HUES64 (cell line): ENCODE results near the gene TBL1XR1.

Source experiments
- H3K27ac ChIP-seq: 2 replicates; pipeline ENCODE4 v1.7.0; 2013; ENCODE audit warnings: low read depth, low read length, inconsistent platforms
- H3K27me3 ChIP-seq: 2 replicates; pipeline ENCODE4 v1.6.1; 2013; ENCODE audit warnings: mild to moderate bottlenecking, low read length; ENCODE audit not compliant: insufficient read depth
- H3K36me3 ChIP-seq: 2 replicates; pipeline ENCODE4 v1.6.1; 2013; ENCODE audit warnings: mild to moderate bottlenecking, low read length; ENCODE audit not compliant: insufficient read depth
- H3K4me1 ChIP-seq: 2 replicates; pipeline ENCODE4 v1.6.1; 2013; ENCODE audit warnings: mild to moderate bottlenecking, low read length, moderate library complexity; ENCODE audit not compliant: insufficient read depth
- H3K4me3 ChIP-seq: 2 replicates; pipeline ENCODE4 v1.5.1; 2013; ENCODE audit warnings: mild to moderate bottlenecking, low read length, moderate library complexity
- H3K9ac ChIP-seq: 2 replicates; pipeline ENCODE4 v1.6.1; 2013; ENCODE audit warnings: mild to moderate bottlenecking, low read depth, low read length
- H3K9me3 ChIP-seq: 2 replicates; pipeline ENCODE4 v1.6.1; 2013; ENCODE audit warnings: low read depth, low read length; ENCODE audit not compliant: insufficient read depth
- WGBS: fragments of 150-250, 120-280 bp; methylation state at CpG from one replicate; pipeline ENCODE4 v1.1.7; 2013; ENCODE audit warnings: missing lambda C conversion rate; 5-methylcytosine and 5-hydroxymethylcytosine counted together

TBL1XR1 gene

GRCh38 chr3:177105623-177106022, 91.7 kb downstream of the TBL1XR1 start:
- Histone ChIP-seq H3K36me3 (no peaks in the 10 kb centered on the region), H3K4me3 (no peak overlapping the region)

DNA sequence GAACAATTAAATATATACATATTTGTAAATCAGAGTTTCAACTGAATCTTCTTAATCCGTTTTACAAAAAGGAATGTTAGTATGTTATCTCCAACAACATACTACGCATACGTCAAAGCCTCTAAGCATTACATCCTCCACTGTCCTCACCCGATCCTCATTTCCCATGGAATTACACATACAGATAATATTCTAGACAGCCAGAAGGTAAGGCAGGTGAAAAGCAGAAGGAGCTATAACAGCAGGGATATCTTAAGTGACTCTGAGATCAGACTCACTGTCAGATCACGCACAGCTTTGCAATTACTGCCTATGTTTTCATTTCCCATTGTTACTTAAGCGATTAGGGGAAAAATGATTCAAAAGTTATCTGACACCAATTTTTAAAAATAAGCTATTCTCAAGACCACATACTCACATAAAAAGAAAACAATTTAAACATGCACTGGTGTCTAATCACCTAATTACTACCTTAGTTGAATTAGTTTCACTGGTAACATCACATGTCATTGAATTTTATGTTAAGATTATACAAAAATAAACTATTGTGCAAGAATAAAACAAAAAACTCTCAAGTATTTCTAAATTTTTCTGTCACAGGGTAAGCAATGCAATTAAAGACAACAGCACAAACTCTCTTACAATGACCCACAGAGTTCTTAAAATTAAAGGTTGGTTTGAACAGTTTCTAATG, 92.8 kb downstream of the TBL1XR1 start:
- 90% methylated on average over 6 of the region's 6 CpGs for WGBS
- peaks cover 67% of the 10 kb centered on the region for H3K4me1 ChIP-seq

More at GRCh38 chr3:177105623-177106022, 91.7 kb downstream of the TBL1XR1 start:
- Histone ChIP-seq H3K4me1 (peaks cover 79% of the 10 kb centered on the region), H3K9me3 (no peaks in the 10 kb centered on the region), H3K9ac (no peak overlapping the region), H3K27ac (no peak overlapping the region), H3K27me3 (no peaks in the 10 kb centered on the region)
- WGBS, result 89% methylated on average over 1 of the region's 4 CpGs

GRCh38 chr3:177102553-177102952, 94.7 kb downstream of the TBL1XR1 start:
- Histone ChIP-seq H3K9me3 (no peaks in the 10 kb centered on the region), H3K4me3 (no peak overlapping the region)
- 83% methylated on average over 3 of the region's 3 CpGs for WGBS

More for the DNA sequence above, 92.8 kb downstream of the TBL1XR1 start:
- no peaks in the 10 kb centered on the region for H3K27me3 ChIP-seq
- no peak overlapping the region for H3K9ac ChIP-seq
- no peak overlapping the region for H3K4me3 ChIP-seq
- H3K36me3 ChIP-seq, result no peaks in the 10 kb centered on the region
- no peak overlapping the region for H3K27ac ChIP-seq
- H3K9me3 ChIP-seq, result no peaks in the 10 kb centered on the region

GRCh38 chr3:177098551-177098950, 98.7 kb downstream of the TBL1XR1 start:
- H3K36me3 ChIP-seq, result peaks cover 9% of the 10 kb centered on the region; the same call in 1 of the 2 replicates

More at GRCh38 chr3:177102553-177102952, 94.7 kb downstream of the TBL1XR1 start:
- Histone ChIP-seq H3K27me3 (no peaks in the 10 kb centered on the region), H3K4me1 (peaks cover 52% of the 10 kb centered on the region), H3K36me3 (no peaks in the 10 kb centered on the region), H3K9ac (no peak overlapping the region), H3K27ac (no peak overlapping the region)

DNA sequence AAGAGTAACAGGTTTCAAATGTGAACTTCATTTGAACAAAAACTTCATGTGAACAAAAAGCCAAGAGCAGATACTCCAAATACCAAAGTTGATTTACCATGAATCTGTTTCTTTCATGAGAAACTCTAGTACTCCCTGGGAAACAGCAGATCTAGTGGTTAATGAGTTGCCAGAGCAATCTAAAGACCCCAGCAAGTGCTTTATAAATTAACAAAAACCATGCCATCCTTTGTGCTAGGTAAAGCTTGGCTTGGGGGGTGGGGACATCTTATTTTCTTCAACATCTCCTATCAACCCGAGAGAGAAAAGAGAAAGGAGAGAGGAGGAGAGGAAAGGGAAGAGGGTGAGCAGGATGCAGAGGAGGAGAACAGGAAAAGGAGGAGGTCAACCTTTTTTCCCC, 100.7 kb downstream of the TBL1XR1 start:
- Histone ChIP-seq H3K4me1 (peaks cover 16% of the 10 kb centered on the region), H3K4me3 (no peak overlapping the region), H3K36me3 (peaks cover 16% of the 10 kb centered on the region; the same call in 1 of the 2 replicates), H3K27ac (no peak overlapping the region), H3K27me3 (no peaks in the 10 kb centered on the region), H3K9ac (no peak overlapping the region), H3K9me3 (peaks cover 11% of the 10 kb centered on the region; the same call in 1 of the 2 replicates)
- no CpG with 5 or more reads among the region's 1 CpG for WGBS

More at GRCh38 chr3:177098551-177098950, 98.7 kb downstream of the TBL1XR1 start:
- peaks cover 32% of the 10 kb centered on the region for H3K4me1 ChIP-seq
- peaks cover 11% of the 10 kb centered on the region; the same call in 1 of the 2 replicates for H3K9me3 ChIP-seq
- no peak overlapping the region for H3K27ac ChIP-seq
- H3K4me3 ChIP-seq, result no peak overlapping the region
- 97% methylated on average over 1 of the region's 2 CpGs for WGBS
- H3K9ac ChIP-seq, result no peak overlapping the region
- no peaks in the 10 kb centered on the region for H3K27me3 ChIP-seq

- H3K27ac ChIP-seq, result no peak overlapping the region
- H3K4me1 ChIP-seq, result peaks cover 30% of the 10 kb centered on the region
- H3K9ac ChIP-seq, result no peak overlapping the region
- peaks cover 11% of the 10 kb centered on the region; the same call in 1 of the 2 replicates for H3K9me3 ChIP-seq
- peaks cover 16% of the 10 kb centered on the region; the same call in 1 of the 2 replicates for H3K36me3 ChIP-seq
- no peak overlapping the region for H3K4me3 ChIP-seq
- H3K27me3 ChIP-seq, result no peaks in the 10 kb centered on the region
Measured at GRCh38 chr3:177093966-177094365, 103.3 kb downstream of the TBL1XR1 start.

DNA sequence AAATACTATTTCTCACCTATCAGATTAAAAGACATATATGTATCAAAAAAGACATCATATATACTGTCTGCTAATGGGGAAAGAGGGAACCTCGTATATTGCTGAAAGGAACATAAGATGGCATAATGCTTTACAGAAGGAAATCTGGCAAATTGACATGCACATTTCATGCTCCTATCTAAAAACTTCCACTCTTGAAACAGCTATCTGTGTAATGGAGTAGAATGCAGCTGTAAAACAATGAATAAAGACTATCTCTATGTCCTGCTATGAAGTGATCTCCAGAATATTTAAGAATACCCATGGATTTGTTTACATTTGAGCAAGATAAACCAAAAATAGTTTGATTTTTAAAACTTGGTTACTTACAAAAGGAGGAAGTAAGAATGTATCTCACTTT, 107.4 kb downstream of the TBL1XR1 start:
- Histone ChIP-seq H3K9ac (no peak overlapping the region), H3K4me3 (no peak overlapping the region), H3K4me1 (peaks cover 41% of the 10 kb centered on the region), H3K9me3 (0 out of 2 replicates have a peak, but pooled peaks cover 7% of the 10 kb centered on the region), H3K36me3 (peaks cover 17% of the 10 kb centered on the region; the same call in 1 of the 2 replicates), H3K27me3 (no peaks in the 10 kb centered on the region), H3K27ac (no peak overlapping the region)
- no CpG with 5 or more reads among the region's 1 CpG for WGBS

DNA sequence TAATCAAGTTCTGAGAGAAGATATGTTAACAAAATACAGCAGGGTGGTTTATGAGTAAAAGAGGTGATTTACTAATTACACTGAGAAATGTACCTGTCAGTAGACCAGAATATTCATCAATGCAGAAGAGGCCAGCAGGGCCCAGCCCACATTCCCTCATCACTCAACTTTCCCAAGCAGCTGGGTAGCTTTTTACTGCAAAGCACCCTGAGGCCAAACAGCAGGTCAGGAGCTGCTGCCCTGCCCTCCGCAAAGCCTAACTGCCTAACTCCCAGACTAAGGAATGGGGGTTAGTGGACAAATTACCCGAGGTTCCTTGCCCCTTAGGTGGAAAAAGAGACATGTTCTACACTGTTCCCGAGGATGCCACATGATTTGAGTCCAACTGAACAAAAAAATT, 108.2 kb downstream of the TBL1XR1 start:
- Histone ChIP-seq H3K4me3 (no peak overlapping the region), H3K36me3 (peaks cover 16% of the 10 kb centered on the region; the same call in 1 of the 2 replicates), H3K27me3 (no peaks in the 10 kb centered on the region), H3K27ac (peak overlapping the region; percentile 48; the same call in 1 of the 2 replicates), H3K9me3 (0 out of 2 replicates have a peak, but pooled peaks cover 3% of the 10 kb centered on the region), H3K9ac (no peak overlapping the region), H3K4me1 (peaks cover 41% of the 10 kb centered on the region)
- WGBS, result 69% methylated on average over 3 of the region's 3 CpGs

DNA sequence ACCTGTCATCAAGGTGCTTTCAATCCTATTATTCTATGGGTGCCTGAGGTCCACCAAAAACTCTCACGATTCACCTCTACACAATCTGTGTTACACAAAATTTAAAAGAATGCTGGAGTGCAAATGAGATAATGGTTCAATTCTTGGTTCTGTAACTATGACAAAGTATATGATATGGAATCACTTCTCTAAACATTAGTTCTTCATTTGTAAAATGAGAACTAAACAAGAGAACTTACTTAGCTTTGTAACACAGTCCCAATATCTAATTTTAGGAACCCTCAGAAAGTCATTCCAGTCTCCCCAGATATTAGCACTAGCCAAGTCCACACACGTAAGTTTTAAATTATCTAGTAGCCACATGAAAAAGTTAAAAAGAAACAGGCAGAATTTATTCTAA, 111.5 kb downstream of the TBL1XR1 start:
- H3K27ac ChIP-seq, result no peak overlapping the region
- no peak overlapping the region for H3K9ac ChIP-seq
- no peaks in the 10 kb centered on the region for H3K27me3 ChIP-seq
- peaks cover 34% of the 10 kb centered on the region for H3K4me1 ChIP-seq
- WGBS, result 67% methylated on average over 1 of the region's 2 CpGs
- H3K9me3 ChIP-seq, result no peaks in the 10 kb centered on the region
- H3K36me3 ChIP-seq, result peaks cover 9% of the 10 kb centered on the region; the same call in 1 of the 2 replicates
- no peak overlapping the region for H3K4me3 ChIP-seq

- H3K4me3 ChIP-seq, result no peak overlapping the region
- H3K27me3 ChIP-seq, result no peaks in the 10 kb centered on the region
- H3K9ac ChIP-seq, result no peak overlapping the region
- peaks cover 11% of the 10 kb centered on the region; the same call in 1 of the 2 replicates for H3K36me3 ChIP-seq
- 97% methylated on average over 3 of the region's 3 CpGs for WGBS
- no peaks in the 10 kb centered on the region for H3K9me3 ChIP-seq
- no peak overlapping the region for H3K27ac ChIP-seq
- peaks cover 29% of the 10 kb centered on the region for H3K4me1 ChIP-seq
Measured at GRCh38 chr3:177084616-177085015, 112.7 kb downstream of the TBL1XR1 start.

GRCh38 chr3:177080122-177080521, 117.2 kb downstream of the TBL1XR1 start:
- Histone ChIP-seq H3K27me3 (no peaks in the 10 kb centered on the region), H3K9me3 (no peaks in the 10 kb centered on the region), H3K9ac (no peak overlapping the region), H3K27ac (no peak overlapping the region), H3K36me3 (peaks cover 17% of the 10 kb centered on the region), H3K4me3 (no peak overlapping the region), H3K4me1 (peaks cover 23% of the 10 kb centered on the region; the same call in 1 of the 2 replicates)
- WGBS, result 100% methylated on average over 1 of the region's 1 CpG
